ENCODE results near the gene MAP3K15. TPM values are rescaled to one million over a fixed set of nuclear protein-coding genes. Genes with fewer than 3 reads are reported as not detected.

The MAP3K15 gene
- total RNA-seq, 1 donor from 2014 or later: 1.1 TPM

GRCh38 chrX:19368576-19368975 is 146.7 kb downstream of the MAP3K15 start:
- Histone ChIP-seq H3K4me1 (no peaks in the 10 kb centered on the region), H3K4me3 (no peak overlapping the region), H3K9ac (no peak overlapping the region), H3K9me3 (ENCODE audit: low read depth) (no peaks in the 10 kb centered on the region), H3K27ac (no peak overlapping the region), H3K27me3 (peaks cover 3% of the 10 kb centered on the region), H3F3A (ENCODE audit: low read depth) (no peaks in the 10 kb centered on the region), H2AFZ (replicated peaks) (no peak overlapping the region), H3K79me2 (ENCODE audit: low read depth) (no peaks in the 10 kb centered on the region), H4K20me1 (ENCODE audit: low read depth) (no peaks in the 10 kb centered on the region), H3K36me3 (no peaks in the 10 kb centered on the region), H3K4me2 (no peak overlapping the region)
- Mint-ChIP-seq H3K4me1 (peaks cover 5% of the 10 kb centered on the region), H3K4me3 (no peak overlapping the region), H3K27me3 (ENCODE audit: insufficient read depth, low read depth) (peaks cover 5% of the 10 kb centered on the region), H3K36me3 (peaks cover 2% of the 10 kb centered on the region), H3K27ac (no peak overlapping the region), H3K9me3 (peaks cover 17% of the 10 kb centered on the region)
- no peak for DNase-seq (ENCODE audit: low spot score)
- TF ChIP-seq EZH2 (IDR thresholded peaks at IDR 0.05) (no peak), EZH2phosphoT487 (IDR thresholded peaks at IDR 0.05) (no peak), CTCF (IDR thresholded peaks at IDR 0.05) (no peak)

- Histone ChIP-seq H3K79me2 (ENCODE audit: low read depth) (no peaks in the 10 kb centered on the region), H3K36me3 (no peaks in the 10 kb centered on the region), H4K20me1 (ENCODE audit: low read depth) (no peaks in the 10 kb centered on the region), H3K27ac (no peak overlapping the region), H3F3A (ENCODE audit: low read depth) (no peaks in the 10 kb centered on the region), H3K9ac (no peak overlapping the region), H2AFZ (replicated peaks) (no peak overlapping the region), H3K9me3 (ENCODE audit: low read depth) (no peaks in the 10 kb centered on the region), H3K4me3 (no peak overlapping the region), H3K4me2 (no peak overlapping the region), H3K27me3 (no peaks in the 10 kb centered on the region), H3K4me1 (no peaks in the 10 kb centered on the region)
- no peak overlapping the region for H3K4me3 Mint-ChIP-seq
- H3K27me3 Mint-ChIP-seq (ENCODE audit: insufficient read depth, low read depth): no peaks in the 10 kb centered on the region
- no peak for TF ChIP-seq CTCF (IDR thresholded peaks at IDR 0.05)
- no peak for TF ChIP-seq EZH2 (IDR thresholded peaks at IDR 0.05)
- TF ChIP-seq EZH2phosphoT487 (IDR thresholded peaks at IDR 0.05): no peak
- H3K36me3 Mint-ChIP-seq: peaks cover 7% of the 10 kb centered on the region
- H3K9me3 Mint-ChIP-seq: peaks cover 4% of the 10 kb centered on the region
- no peak overlapping the region for H3K27ac Mint-ChIP-seq
- DNase-seq (ENCODE audit: low spot score): no peak
- H3K4me1 Mint-ChIP-seq: no peaks in the 10 kb centered on the region
These were observed 153.6 kb downstream of the MAP3K15 start for GRCh38 chrX:19361701-19362100.

- no peak overlapping the region for H3K4me2 ChIP-seq
These were observed 154.4 kb downstream of the MAP3K15 start for GRCh38 chrX:19360903-19361302.

More at GRCh38 chrX:19360903-19361302, 154.4 kb downstream of the MAP3K15 start:
- H3K27me3 ChIP-seq: no peaks in the 10 kb centered on the region
- no peak for TF ChIP-seq CTCF (IDR thresholded peaks at IDR 0.05)
- TF ChIP-seq EZH2 (IDR thresholded peaks at IDR 0.05): no peak
- TF ChIP-seq EZH2phosphoT487 (IDR thresholded peaks at IDR 0.05): no peak
- no peak overlapping the region for H3K27ac Mint-ChIP-seq
- no peaks in the 10 kb centered on the region for H4K20me1 ChIP-seq (ENCODE audit: low read depth)
- no peak overlapping the region for H3K27ac ChIP-seq
- H3K36me3 ChIP-seq: no peaks in the 10 kb centered on the region
- DNase-seq (ENCODE audit: low spot score): no peak
- H3K79me2 ChIP-seq (ENCODE audit: low read depth): no peaks in the 10 kb centered on the region
- H3F3A ChIP-seq (ENCODE audit: low read depth): no peaks in the 10 kb centered on the region
- no peaks in the 10 kb centered on the region for H3K27me3 Mint-ChIP-seq (ENCODE audit: insufficient read depth, low read depth)
- no peak overlapping the region for H3K4me3 Mint-ChIP-seq
- H3K9me3 Mint-ChIP-seq: peaks cover 2% of the 10 kb centered on the region
- no peak overlapping the region for H3K9ac ChIP-seq
- H2AFZ ChIP-seq (replicated peaks): no peak overlapping the region
- H3K9me3 ChIP-seq (ENCODE audit: low read depth): no peaks in the 10 kb centered on the region
- no peak overlapping the region for H3K4me3 ChIP-seq
- no peaks in the 10 kb centered on the region for H3K4me1 ChIP-seq
- H3K36me3 Mint-ChIP-seq: peaks cover 7% of the 10 kb centered on the region
- H3K4me1 Mint-ChIP-seq: no peaks in the 10 kb centered on the region
